Activated CD8-positive, alpha-beta memory T cell treated with anti-CD3 and anti-CD28 coated beads, Interleukin-2, amount 50 U/mL, for 4 hours (primary cell): Measurements from ENCODE around the gene GMPR.
"Not testable (repeated sequence)": the region's sequence is repeated elsewhere in the genome, so short reads cannot be mapped to it uniquely, and the experiment has no call there.

Experiments used
- DNase-seq: peaks from one replicate; pipeline ENCODE4 v3.0.0-alpha.2; 2020

Gene GMPR

GRCh38 chr6:16238057-16238962, at the start of gene GMPR:
Gene GMPR, plus strand, starts transcription at chr6:16238587. Its CDS starts 107 bp downstream, at chr6:16238694.
- peak; percentile 78 for DNase-seq

- DNase-seq, result no peak
Observed at GRCh38 chr6:16190214-16190613, 48.2 kb upstream of the GMPR start.

- no peak for DNase-seq
Observed at GRCh38 chr6:16196260-16196983, 42.0 kb upstream of the GMPR start.

- no peak for DNase-seq
Observed at GRCh38 chr6:16196984-16197546, 41.3 kb upstream of the GMPR start.

- DNase-seq, result no peak
Observed at GRCh38 chr6:16198061-16198705, 40.2 kb upstream of the GMPR start.

GRCh38 chr6:16199804-16200203, 38.6 kb upstream of the GMPR start:
- DNase-seq, result no peak

- DNase-seq, result no peak
Observed at GRCh38 chr6:16200321-16200883, 38.0 kb upstream of the GMPR start.

GRCh38 chr6:16201706-16202105, 36.7 kb upstream of the GMPR start:
- DNase-seq, result no peak

GRCh38 chr6:16204653-16205376, 33.6 kb upstream of the GMPR start:
- DNase-seq, result no peak

- no peak for DNase-seq
Observed at GRCh38 chr6:16205377-16206144, 32.8 kb upstream of the GMPR start.

- DNase-seq, result peak; percentile 36
Observed at GRCh38 chr6:16206595-16207037, 31.8 kb upstream of the GMPR start.

GRCh38 chr6:16208989-16209388, 29.4 kb upstream of the GMPR start:
- no peak for DNase-seq

- DNase-seq, result no peak
Observed at GRCh38 chr6:16209539-16209938, 28.8 kb upstream of the GMPR start.

- DNase-seq, result no peak
Observed at GRCh38 chr6:16212276-16212675, 26.1 kb upstream of the GMPR start.

GRCh38 chr6:16216501-16217155, 21.8 kb upstream of the GMPR start:
- DNase-seq, result no peak

- no peak for DNase-seq
Observed at GRCh38 chr6:16217156-16217721, 21.1 kb upstream of the GMPR start.

- DNase-seq, result no peak
Observed at GRCh38 chr6:16222826-16223225, 15.6 kb upstream of the GMPR start.

- DNase-seq, result no peak
Observed at GRCh38 chr6:16223362-16223761, 15.0 kb upstream of the GMPR start.

- DNase-seq, result no peak
Observed at GRCh38 chr6:16224409-16224808, 14.0 kb upstream of the GMPR start.

GRCh38 chr6:16225062-16225731, 13.2 kb upstream of the GMPR start:
- DNase-seq, result not testable (repeated sequence)
